Stimulated activated CD8-positive, alpha-beta memory T cell treated with anti-CD3 and anti-CD28 coated beads, Interleukin-4, amount 100 ng/mL, for 1 hour (primary cell): ENCODE measurements around the gene PROP1.
"Not testable (repeated sequence)": the region's sequence is repeated elsewhere in the genome, so short reads cannot be mapped to it uniquely, and the experiment has no call there.

ENCODE experiments used
- DNase-seq, 2 donors: peaks; one replicate each; pipeline ENCODE4 v3.0.0-alpha.2; 2020; ENCODE audit warnings: low read depth in 2 of 2, low spot score in 1 of 2

The PROP1 gene

GRCh38 chr5:177982956-177983355, 13.1 kb downstream of the PROP1 start:
- DNase-seq, result no peak

GRCh38 chr5:177982072-177982727, 13.8 kb downstream of the PROP1 start:
- no peak for DNase-seq

- DNase-seq, result no peak
These were observed 14.6 kb downstream of the PROP1 start for GRCh38 chr5:177981296-177982071.

- no peak for DNase-seq
These were observed 15.3 kb downstream of the PROP1 start for GRCh38 chr5:177980743-177981151.

GRCh38 chr5:177977600-177977999, 18.4 kb downstream of the PROP1 start:
- not testable (repeated sequence) for DNase-seq

GRCh38 chr5:177973066-177973635, 22.9 kb downstream of the PROP1 start:
- DNase-seq, result no peak

GRCh38 chr5:177972613-177973012, 23.4 kb downstream of the PROP1 start:
- DNase-seq, result no peak

- DNase-seq, result not testable (repeated sequence)
These were observed 24.0 kb downstream of the PROP1 start for GRCh38 chr5:177972014-177972413.

GRCh38 chr5:177968661-177969211, 27.3 kb downstream of the PROP1 start:
- DNase-seq, result no peak

GRCh38 chr5:177967221-177967887, 28.7 kb downstream of the PROP1 start:
- DNase-seq, result no peak

- no peak for DNase-seq
These were observed 29.2 kb downstream of the PROP1 start for GRCh38 chr5:177966839-177967166.

GRCh38 chr5:177966009-177966838, 29.8 kb downstream of the PROP1 start:
- DNase-seq, result no peak

GRCh38 chr5:177964471-177964870, 31.6 kb downstream of the PROP1 start:
- no peak for DNase-seq

GRCh38 chr5:177963966-177964365, 32.1 kb downstream of the PROP1 start:
- no peak for DNase-seq

GRCh38 chr5:177959315-177959714, 36.7 kb downstream of the PROP1 start:
- no peak for DNase-seq

GRCh38 chr5:177958696-177959095, 37.3 kb downstream of the PROP1 start:
- DNase-seq, result no peak

GRCh38 chr5:177957241-177957640, 38.8 kb downstream of the PROP1 start:
- no peak for DNase-seq

GRCh38 chr5:177953101-177953500, 42.9 kb downstream of the PROP1 start:
- not testable (repeated sequence) for DNase-seq

GRCh38 chr5:177949656-177950055, 46.4 kb downstream of the PROP1 start:
- not testable (repeated sequence) for DNase-seq

- DNase-seq, result not testable (repeated sequence)
These were observed 47.0 kb downstream of the PROP1 start for GRCh38 chr5:177949065-177949464.

- DNase-seq, result not testable (repeated sequence)
These were observed 48.1 kb downstream of the PROP1 start for GRCh38 chr5:177947912-177948311.
